Measurements from ENCODE around the gene SLC22A4. TPM values are rescaled to one million over a fixed set of nuclear protein-coding genes. Genes with fewer than 3 reads are reported as not detected.

The SLC22A4 gene
- total and polyA plus RNA-seq, 2 of the 8 experiments (the other 6 are each of a cell fraction or from before 2014, with no cell fraction given), result 0.45 to 0.60 TPM

- Histone ChIP-seq H3K4me1 (replicated peaks in 1 of 4; ENCODE audit: control insufficient read depth in 3 of 4, insufficient read depth in 4 of 4, low read length in 3 of 4) (no peaks in the 10 kb centered on the region), H3K27ac (ENCODE audit: low read depth, low read length) (no peak overlapping the region), H2AK5ac (ENCODE audit: low read depth, low read length) (no peak overlapping the region), H3K56ac (replicated peaks; ENCODE audit: insufficient read length, low read depth, low read length) (no peak overlapping the region), H4K5ac (ENCODE audit: insufficient read length, low read depth, low read length) (no peak overlapping the region), H3K9ac (replicated peaks in 1 of 4; ENCODE audit: extremely low read depth in 1 of 4, low read depth in 3 of 4, low read length in 3 of 4) (no peak overlapping the region), H3K79me2 (ENCODE audit: control insufficient read depth in 1 of 2, insufficient read depth in 2 of 2, low read length in 2 of 2) (no peaks in the 10 kb centered on the region), H3K27me3 (replicated peaks in 1 of 4; ENCODE audit: control insufficient read depth in 3 of 4, extremely low read depth in 1 of 4, insufficient read depth in 3 of 4, low read length in 3 of 4) (no peaks in the 10 kb centered on the region), H2BK12ac (ENCODE audit: low read depth, low read length) (no peak overlapping the region), H4K8ac (ENCODE audit: extremely low read depth, insufficient read depth, low read length) (no peak overlapping the region), H3K14ac (ENCODE audit: insufficient read length) (no peak overlapping the region), H3K36me3 (ENCODE audit: control insufficient read depth in 2 of 4, insufficient read depth in 4 of 4, low read length in 3 of 4) (no peaks in the 10 kb centered on the region), H3K4me3 (ENCODE audit: extremely low read depth in 1 of 4, insufficient read depth in 2 of 4, low read depth in 3 of 4, low read length in 4 of 4) (no peak overlapping the region), H2AFZ (ENCODE audit: low read length) (no peak overlapping the region), H2BK5ac (ENCODE audit: low read depth, low read length) (no peak overlapping the region), H3K23me2 (ENCODE audit: low read depth, low read length) (no peaks in the 10 kb centered on the region), H4K91ac (replicated peaks; ENCODE audit: insufficient read length, low read length) (no peak overlapping the region), H2BK20ac (ENCODE audit: low read length) (no peak overlapping the region), H2BK120ac (replicated peaks; ENCODE audit: low read depth, low read length) (no peak overlapping the region), H3K4ac (replicated peaks; ENCODE audit: insufficient read length, low read depth, low read length) (no peak overlapping the region), H3K79me1 (ENCODE audit: low read depth, low read length) (no peaks in the 10 kb centered on the region), H4K20me1 (replicated peaks in 1 of 2; ENCODE audit: control insufficient read depth in 1 of 2, insufficient read depth in 2 of 2, low read length in 2 of 2) (no peaks in the 10 kb centered on the region), H3K18ac (ENCODE audit: extremely low read depth, low read length) (no peak overlapping the region), H3K9me3 (ENCODE audit: insufficient read depth in 2 of 2, low read depth in 1 of 2, low read length in 1 of 2) (no peaks in the 10 kb centered on the region), H3K4me2 (ENCODE audit: insufficient read depth in 1 of 2, low read depth in 2 of 2, low read length in 2 of 2) (no peak overlapping the region), H3K23ac (ENCODE audit: insufficient read length) (no peak overlapping the region), H2BK15ac (ENCODE audit: low read length) (no peak overlapping the region)
- no peak for FAIRE-seq
- CTCF ChIA-PET (ENCODE audit: partially characterized antibody), result no interaction called here
- POLR2A ChIA-PET (ENCODE audit: partially characterized antibody), result no interaction called here
- no peak for DNase-seq (ENCODE audit: low read depth in 1 of 2, low spot score in 2 of 2)
- TF ChIP-seq POLR2AphosphoS5 (IDR thresholded peaks at IDR 0.05; ENCODE audit: low read depth, low read length) (no peak), ASH2L (IDR thresholded peaks at IDR 0.05; ENCODE audit: low read length) (no peak), CHD2 (IDR thresholded peaks at IDR 0.05; ENCODE audit: low read length) (no peak), CBX5 (IDR thresholded peaks at IDR 0.05; ENCODE audit: low read depth, low read length) (no peak)
- TF ChIP-seq, protein P1, sequence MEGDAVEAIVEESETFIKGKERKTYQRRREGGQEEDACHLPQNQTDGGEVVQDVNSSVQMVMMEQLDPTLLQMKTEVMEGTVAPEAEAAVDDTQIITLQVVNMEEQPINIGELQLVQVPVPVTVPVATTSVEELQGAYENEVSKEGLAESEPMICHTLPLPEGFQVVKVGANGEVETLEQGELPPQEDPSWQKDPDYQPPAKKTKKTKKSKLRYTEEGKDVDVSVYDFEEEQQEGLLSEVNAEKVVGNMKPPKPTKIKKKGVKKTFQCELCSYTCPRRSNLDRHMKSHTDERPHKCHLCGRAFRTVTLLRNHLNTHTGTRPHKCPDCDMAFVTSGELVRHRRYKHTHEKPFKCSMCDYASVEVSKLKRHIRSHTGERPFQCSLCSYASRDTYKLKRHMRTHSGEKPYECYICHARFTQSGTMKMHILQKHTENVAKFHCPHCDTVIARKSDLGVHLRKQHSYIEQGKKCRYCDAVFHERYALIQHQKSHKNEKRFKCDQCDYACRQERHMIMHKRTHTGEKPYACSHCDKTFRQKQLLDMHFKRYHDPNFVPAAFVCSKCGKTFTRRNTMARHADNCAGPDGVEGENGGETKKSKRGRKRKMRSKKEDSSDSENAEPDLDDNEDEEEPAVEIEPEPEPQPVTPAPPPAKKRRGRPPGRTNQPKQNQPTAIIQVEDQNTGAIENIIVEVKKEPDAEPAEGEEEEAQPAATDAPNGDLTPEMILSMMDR (IDR thresholded peaks at IDR 0.05; ENCODE audit: control extremely low read depth in 1 of 3, insufficient read depth in 1 of 3, low read depth in 1 of 3, low read length in 3 of 3), result no peak
These were observed 41.2 kb downstream of the SLC22A4 start for GRCh38 chr5:132335402-132335801.

Data from H1 (cell line).